Measurements from ENCODE around the gene PADI3. TPM values are rescaled to one million over a fixed set of nuclear protein-coding genes. Genes with fewer than 3 reads are reported as not detected.
A peak's percentile ranks its signal among the peaks of the same experiment; 100 is the strongest.

The PADI3 gene
- total and polyA plus RNA-seq, 9 of the 15 experiments (the other 6 are each of a cell fraction or from before 2014, with no cell fraction given) = not detected

DNA sequence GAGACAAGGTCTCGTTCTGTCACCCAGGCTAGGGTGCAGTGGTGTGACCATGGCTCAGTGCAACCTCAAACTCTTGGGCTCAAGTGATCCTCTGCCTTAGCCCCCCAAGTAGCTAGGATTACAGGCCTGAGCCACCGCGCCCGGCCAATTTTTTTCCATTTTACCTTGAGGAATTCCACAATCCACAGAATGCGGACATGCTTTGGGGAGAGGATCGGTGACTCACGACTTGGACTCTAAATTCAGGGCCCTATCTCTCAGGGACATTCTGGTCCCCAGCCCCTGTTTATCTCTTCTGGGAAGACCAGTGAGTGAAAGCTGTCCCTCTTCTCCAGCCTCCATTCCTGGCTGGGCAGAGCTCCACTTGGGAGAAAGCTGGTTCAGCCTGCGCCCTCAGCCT is 38.7 kb upstream of the PADI3 start:
- intact Hi-C loops (cut with micrococcal nuclease) = no loop called here
- Histone ChIP-seq H3K9me1 (ENCODE audit: control insufficient read depth, insufficient read depth, low read length) (no peaks in the 10 kb centered on the region), H3K27me3 (ENCODE audit: control insufficient read depth in 2 of 2, insufficient read depth in 2 of 2, low read length in 2 of 2) (peaks cover 25 to 75% of the 10 kb centered on the region in 2 experiments), H3K4me1 (replicated peaks in 1 of 2; ENCODE audit: control insufficient read depth in 2 of 2, insufficient read depth in 2 of 2, low read length in 2 of 2) (peaks cover 0 to 7% of the 10 kb centered on the region in 2 experiments; a peak in 2 of 5 replicates), H3K9me3 (replicated peaks; ENCODE audit: control insufficient read depth, insufficient read depth, low read depth, low read length) (no peaks in the 10 kb centered on the region), H3K36me3 (ENCODE audit: control insufficient read depth, insufficient read depth, low read length) (no peaks in the 10 kb centered on the region), H2AFZ (ENCODE audit: low read depth, low read length) (no peak overlapping the region), H3K4me3 (no peak overlapping the region), H3K27ac (ENCODE audit: extremely low read depth, low read depth, low read length) (no peak overlapping the region), H3K4me2 (ENCODE audit: insufficient read depth, low read length) (no peak overlapping the region; the same call in 1 of the 2 replicates), H4K20me1 (replicated peaks; ENCODE audit: control insufficient read depth, insufficient read depth, low read length) (peaks cover 13% of the 10 kb centered on the region), H3K9ac (ENCODE audit: insufficient read depth in 1 of 2, low read depth in 2 of 2, low read length in 2 of 2) (no peak overlapping the region), H3K79me2 (ENCODE audit: control insufficient read depth, insufficient read depth, low read length) (no peaks in the 10 kb centered on the region)
- WGBS (ENCODE audit: insufficient coverage, low coverage, missing lambda C conversion rate) = 0% methylated on average over 8 of the region's 8 CpGs
- no peak for DNase-seq (ENCODE audit: extremely low read depth in 1 of 4, low spot score in 3 of 4)
- ChIA-PET CTCF (ENCODE audit: low intra/inter-chr PET ratio) (no interaction called here), POLR2A (interaction anchor here (0.9 kb wide), 2 partner anchors 9 to 11 kb away, joined by 3 read pairs; no protein-coding TSS in a partner anchor)
- BruUV-seq (replicated peaks) = no TSS peak
- no peak for FAIRE-seq
- ATAC-seq = no peak
- in situ Hi-C loops (cut with MboI) = no loop called here
- TF ChIP-seq FOSL1 (tag; conservative IDR thresholded peaks at IDR 0.05) = peak; percentile 72
- peak; percentile 13; the same call in 1 of the 2 replicates for TF ChIP-seq JUND (IDR thresholded peaks at IDR 0.05; ENCODE audit: borderline replicate concordance, low read depth, low read length)
- no peak for TF ChIP-seq JUND (tag; IDR thresholded peaks at IDR 0.05; ENCODE audit: borderline replicate concordance, low read depth, low read length)
- TF ChIP-seq, protein P1, sequence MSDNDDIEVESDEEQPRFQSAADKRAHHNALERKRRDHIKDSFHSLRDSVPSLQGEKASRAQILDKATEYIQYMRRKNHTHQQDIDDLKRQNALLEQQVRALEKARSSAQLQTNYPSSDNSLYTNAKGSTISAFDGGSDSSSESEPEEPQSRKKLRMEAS (CRISPR knock-in tag; IDR thresholded peaks at IDR 0.05) = no peak
- peak; percentile 64 for TF ChIP-seq TCF3 (CRISPR knock-in tag; IDR thresholded peaks at IDR 0.05)
- TF ChIP-seq, protein P2, sequence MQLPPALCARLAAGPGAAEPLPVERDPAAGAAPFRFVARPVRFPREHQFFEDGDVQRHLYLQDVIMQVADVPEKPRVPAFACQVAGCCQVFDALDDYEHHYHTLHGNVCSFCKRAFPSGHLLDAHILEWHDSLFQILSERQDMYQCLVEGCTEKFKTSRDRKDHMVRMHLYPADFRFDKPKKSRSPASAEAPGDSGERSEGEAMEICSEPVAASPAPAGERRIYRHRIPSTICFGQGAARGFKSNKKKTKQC (CRISPR knock-in tag; IDR thresholded peaks at IDR 0.05) = no peak
- TF ChIP-seq ARID1B (IDR thresholded peaks at IDR 0.05) = peak; percentile 53
- TF ChIP-seq MEIS2 (IDR thresholded peaks at IDR 0.05; ENCODE audit: partially characterized antibody) = peak; percentile 7
